ENCODE data around the gene TSPAN6. TPM values are rescaled to one million over a fixed set of nuclear protein-coding genes. Genes with fewer than 3 reads are reported as not detected.

The TSPAN6 gene
- total RNA-seq, 1 experiment from 2014 or later = 5.6 TPM

- no peak for DNase-seq (ENCODE audit: unreplicated experiment)
- H3K27me3 Mint-ChIP-seq (ENCODE audit: insufficient read depth, unreplicated experiment) = peaks cover 20% of the 10 kb centered on the region
Measured at GRCh38 chrX:100635989-100636320, 651 bp downstream of the TSPAN6 start.

GRCh38 chrX:100635040-100635439, 1.6 kb downstream of the TSPAN6 start:
- no peak for TF ChIP-seq CTCF (IDR thresholded peaks at IDR 0.05; ENCODE audit: unreplicated experiment)
- Mint-ChIP-seq H3K4me1 (ENCODE audit: insufficient read depth, unreplicated experiment) (no peaks in the 10 kb centered on the region), H3K36me3 (ENCODE audit: insufficient read depth, unreplicated experiment) (peaks cover 13% of the 10 kb centered on the region), H3K27ac (ENCODE audit: low read depth, unreplicated experiment) (no peak overlapping the region), H3K27me3 (ENCODE audit: insufficient read depth, unreplicated experiment) (peaks cover 20% of the 10 kb centered on the region), H3K9me3 (ENCODE audit: unreplicated experiment) (no peaks in the 10 kb centered on the region), H3K4me3 (ENCODE audit: unreplicated experiment) (no peak overlapping the region)
- no TSS peak for BruUV-seq (replicated peaks)
- CTCF ChIA-PET = no interaction called here
- DNase-seq (ENCODE audit: unreplicated experiment) = no peak
- POLR2A ChIA-PET = no interaction called here
- intact Hi-C loops (cut with micrococcal nuclease) = no loop called here

More at GRCh38 chrX:100635989-100636320, 651 bp downstream of the TSPAN6 start:
- Mint-ChIP-seq H3K4me3 (ENCODE audit: unreplicated experiment) (peak overlapping the region; percentile 84), H3K36me3 (ENCODE audit: insufficient read depth, unreplicated experiment) (peaks cover 13% of the 10 kb centered on the region), H3K4me1 (ENCODE audit: insufficient read depth, unreplicated experiment) (no peaks in the 10 kb centered on the region), H3K27ac (ENCODE audit: low read depth, unreplicated experiment) (peak overlapping the region; percentile 86), H3K9me3 (ENCODE audit: unreplicated experiment) (no peaks in the 10 kb centered on the region)
- TF ChIP-seq CTCF (IDR thresholded peaks at IDR 0.05; ENCODE audit: unreplicated experiment) = no peak
- intact Hi-C loops (cut with micrococcal nuclease) = loop anchor here (2.0 kb wide), 1 partner anchor 123 kb away; no protein-coding TSS in a partner anchor
- no TSS peak for BruUV-seq (replicated peaks)
- ChIA-PET CTCF (interaction anchor here (0.6 to 2.5 kb wide), 8 partner anchors 9 to 189 kb away, joined by 3 to 16 read pairs (median 4); no protein-coding TSS in a partner anchor), POLR2A (interaction anchor here (0.6 kb wide), 1 partner anchor 224 kb away, joined by 3 read pairs; no protein-coding TSS in a partner anchor)

GRCh38 chrX:100625985-100626491, 10.6 kb downstream of the TSPAN6 start:
- BruUV-seq (replicated peaks) = no TSS peak
- H3K4me3 Mint-ChIP-seq (ENCODE audit: unreplicated experiment) = no peak overlapping the region
- no peaks in the 10 kb centered on the region for H3K36me3 Mint-ChIP-seq (ENCODE audit: insufficient read depth, unreplicated experiment)
- CTCF ChIA-PET = interaction anchor here (0.7 kb wide), 1 partner anchor 141 kb away, joined by 3 read pairs; no protein-coding TSS in a partner anchor
- no peak for TF ChIP-seq CTCF (IDR thresholded peaks at IDR 0.05; ENCODE audit: unreplicated experiment)
- intact Hi-C loops (cut with micrococcal nuclease) = no loop called here
- H3K27ac Mint-ChIP-seq (ENCODE audit: low read depth, unreplicated experiment) = no peak overlapping the region
- peaks cover 34% of the 10 kb centered on the region for H3K27me3 Mint-ChIP-seq (ENCODE audit: insufficient read depth, unreplicated experiment)
- DNase-seq (ENCODE audit: unreplicated experiment) = no peak
- H3K4me1 Mint-ChIP-seq (ENCODE audit: insufficient read depth, unreplicated experiment) = no peaks in the 10 kb centered on the region
- POLR2A ChIA-PET = no interaction called here
- no peaks in the 10 kb centered on the region for H3K9me3 Mint-ChIP-seq (ENCODE audit: unreplicated experiment)

GRCh38 chrX:100623001-100623400, 13.6 kb downstream of the TSPAN6 start:
- H3K27me3 Mint-ChIP-seq (ENCODE audit: insufficient read depth, unreplicated experiment) = peaks cover 28% of the 10 kb centered on the region
- no TSS peak for BruUV-seq (replicated peaks)
- no peak overlapping the region for H3K4me3 Mint-ChIP-seq (ENCODE audit: unreplicated experiment)
- no peak for TF ChIP-seq CTCF (IDR thresholded peaks at IDR 0.05; ENCODE audit: unreplicated experiment)
- CTCF ChIA-PET = interaction anchor here (1.4 kb wide), 1 partner anchor 145 kb away, joined by 4 read pairs; no protein-coding TSS in a partner anchor
- H3K9me3 Mint-ChIP-seq (ENCODE audit: unreplicated experiment) = no peaks in the 10 kb centered on the region
- no peaks in the 10 kb centered on the region for H3K36me3 Mint-ChIP-seq (ENCODE audit: insufficient read depth, unreplicated experiment)
- intact Hi-C loops (cut with micrococcal nuclease) = no loop called here
- no peaks in the 10 kb centered on the region for H3K4me1 Mint-ChIP-seq (ENCODE audit: insufficient read depth, unreplicated experiment)
- DNase-seq (ENCODE audit: unreplicated experiment) = no peak
- H3K27ac Mint-ChIP-seq (ENCODE audit: low read depth, unreplicated experiment) = no peak overlapping the region
- POLR2A ChIA-PET = no interaction called here

Data from MCF 10A (cell line).